Loucy (cell line): Measurements from ENCODE around the gene MPZ.

Source experiments
- EZH2phosphoT487 ChIP-seq: fragments of 200-600 bp; IDR thresholded peaks from 2 replicates; pipeline ENCODE4 v1.6.1; 2018; ENCODE audit warnings: antibody characterized with exemption, mild to moderate bottlenecking, moderate library complexity, borderline replicate concordance
- TF ChIP-seq, protein P1 (sequence below): fragments of 200-600 bp; sonication (generic); conservative IDR thresholded peaks from 2 replicates; pipeline ENCODE4 v1.5.1; 2014; ENCODE audit warnings: mild to moderate bottlenecking, antibody characterized with exemption, low read length

DNA sequence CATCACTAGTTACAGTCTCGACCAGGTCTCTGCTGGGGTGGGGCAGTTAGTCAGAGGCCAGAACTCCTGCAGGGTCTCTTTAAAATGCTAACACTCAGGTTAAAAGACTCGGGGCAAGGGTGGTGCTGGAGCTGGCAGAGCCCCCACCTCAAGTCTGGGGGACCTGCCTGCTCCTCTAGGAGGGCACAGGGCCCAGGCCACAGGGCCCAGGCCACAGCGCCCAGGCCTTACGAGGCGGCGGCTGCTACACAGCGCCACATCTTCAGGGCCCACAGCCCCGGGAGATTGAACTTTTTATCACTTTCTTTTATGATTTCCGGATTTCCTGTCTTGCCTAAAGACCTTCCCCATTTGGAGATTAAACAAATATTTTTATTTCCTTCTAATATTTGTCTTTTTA is 10.4 kb downstream of the MPZ start:
- TF ChIP-seq, protein P1, sequence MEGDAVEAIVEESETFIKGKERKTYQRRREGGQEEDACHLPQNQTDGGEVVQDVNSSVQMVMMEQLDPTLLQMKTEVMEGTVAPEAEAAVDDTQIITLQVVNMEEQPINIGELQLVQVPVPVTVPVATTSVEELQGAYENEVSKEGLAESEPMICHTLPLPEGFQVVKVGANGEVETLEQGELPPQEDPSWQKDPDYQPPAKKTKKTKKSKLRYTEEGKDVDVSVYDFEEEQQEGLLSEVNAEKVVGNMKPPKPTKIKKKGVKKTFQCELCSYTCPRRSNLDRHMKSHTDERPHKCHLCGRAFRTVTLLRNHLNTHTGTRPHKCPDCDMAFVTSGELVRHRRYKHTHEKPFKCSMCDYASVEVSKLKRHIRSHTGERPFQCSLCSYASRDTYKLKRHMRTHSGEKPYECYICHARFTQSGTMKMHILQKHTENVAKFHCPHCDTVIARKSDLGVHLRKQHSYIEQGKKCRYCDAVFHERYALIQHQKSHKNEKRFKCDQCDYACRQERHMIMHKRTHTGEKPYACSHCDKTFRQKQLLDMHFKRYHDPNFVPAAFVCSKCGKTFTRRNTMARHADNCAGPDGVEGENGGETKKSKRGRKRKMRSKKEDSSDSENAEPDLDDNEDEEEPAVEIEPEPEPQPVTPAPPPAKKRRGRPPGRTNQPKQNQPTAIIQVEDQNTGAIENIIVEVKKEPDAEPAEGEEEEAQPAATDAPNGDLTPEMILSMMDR, result no peak
- TF ChIP-seq EZH2phosphoT487, result no peak
